Measurements from ENCODE around the gene RNF112. TPM values are rescaled to one million over a fixed set of nuclear protein-coding genes. Genes with fewer than 3 reads are reported as not detected.

RNF112 gene
- total RNA-seq, 1 experiment from 2014 or later: 0.10 TPM

GRCh38 chr17:19449656-19450055 is 38.6 kb downstream of the RNF112 start:
- no peak for ATAC-seq
- no TSS peak for BruUV-seq (replicated peaks)
- ChIA-PET CTCF (interaction anchor here (1.3 kb wide), 1 partner anchor 87 kb away, joined by 3 read pairs; the partner anchor contains the start of gene B9D1), POLR2A (no interaction called here)
- no peak overlapping the region for H3K4me3 ChIP-seq (ENCODE audit: low read depth in 2 of 2, low read length in 2 of 2)
- no peaks in the 10 kb centered on the region for H3K36me3 ChIP-seq (ENCODE audit: control insufficient read depth, insufficient read depth, low read length)
- no peak overlapping the region for H3K27ac ChIP-seq (ENCODE audit: low read length)
- DNase-seq (ENCODE audit: low read depth, low spot score): no peak
- TF ChIP-seq CTCF (IDR thresholded peaks at IDR 0.05): no peak
- no peak for TF ChIP-seq TCF7L2 (IDR thresholded peaks at IDR 0.05; ENCODE audit: low read depth, low read length)
- TF ChIP-seq SIN3A (IDR thresholded peaks at IDR 0.05; ENCODE audit: borderline replicate concordance, insufficient read depth, low read depth, low read length): no peak
- no peak for TF ChIP-seq REST (IDR thresholded peaks at IDR 0.05; ENCODE audit: insufficient read depth in 1 of 2, low read depth in 2 of 2, low read length in 1 of 2)
- TF ChIP-seq POLR2AphosphoS5 (IDR thresholded peaks at IDR 0.05; ENCODE audit: low read depth, low read length): no peak
- intact Hi-C loops (cut with micrococcal nuclease; ENCODE audit: unreplicated experiment): loop anchor here (5.0 kb wide), 1 partner anchor 72 kb away; the partner anchor contains the start of gene MAPK7
- no peaks in the 10 kb centered on the region; the same call in 1 of the 2 replicates for H3K27me3 ChIP-seq (ENCODE audit: control insufficient read depth, insufficient read depth, low read length)
- H3K9me3 ChIP-seq (ENCODE audit: control insufficient read depth, insufficient read depth, low read depth, low read length): no peaks in the 10 kb centered on the region
- in situ Hi-C loops (cut with HindIII; ENCODE audit: low pct_unique_long_range_greater_than_20kb, low sequenced_read_pairs): no loop called here
- peaks cover 3% of the 10 kb centered on the region; the same call in 1 of the 2 replicates for H3K4me1 ChIP-seq (ENCODE audit: control insufficient read depth, insufficient read depth, low read length)

GRCh38 chr17:19453296-19453695 is 42.3 kb downstream of the RNF112 start:
- BruUV-seq (replicated peaks): no TSS peak
- Histone ChIP-seq H3K9me3 (ENCODE audit: control insufficient read depth, insufficient read depth, low read depth, low read length) (no peaks in the 10 kb centered on the region), H3K27ac (ENCODE audit: low read length) (no peak overlapping the region), H3K4me3 (ENCODE audit: low read depth in 2 of 2, low read length in 2 of 2) (no peak overlapping the region), H3K4me1 (ENCODE audit: control insufficient read depth, insufficient read depth, low read length) (peaks cover 3% of the 10 kb centered on the region; the same call in 1 of the 2 replicates), H3K36me3 (ENCODE audit: control insufficient read depth, insufficient read depth, low read length) (no peaks in the 10 kb centered on the region), H3K27me3 (ENCODE audit: control insufficient read depth, insufficient read depth, low read length) (no peaks in the 10 kb centered on the region; the same call in 1 of the 2 replicates)
- ATAC-seq (no peak), DNase-seq (ENCODE audit: low read depth, low spot score) (no peak)
- ChIA-PET CTCF (no interaction called here), POLR2A (no interaction called here)
- in situ Hi-C loops (cut with HindIII; ENCODE audit: low pct_unique_long_range_greater_than_20kb, low sequenced_read_pairs): no loop called here
- TF ChIP-seq POLR2AphosphoS5 (IDR thresholded peaks at IDR 0.05; ENCODE audit: low read depth, low read length): no peak
- no peak for TF ChIP-seq TCF7L2 (IDR thresholded peaks at IDR 0.05; ENCODE audit: low read depth, low read length)
- TF ChIP-seq SIN3A (IDR thresholded peaks at IDR 0.05; ENCODE audit: borderline replicate concordance, insufficient read depth, low read depth, low read length): no peak
- no peak for TF ChIP-seq CTCF (IDR thresholded peaks at IDR 0.05)
- TF ChIP-seq REST (IDR thresholded peaks at IDR 0.05; ENCODE audit: insufficient read depth in 1 of 2, low read depth in 2 of 2, low read length in 1 of 2): no peak
- intact Hi-C loops (cut with micrococcal nuclease; ENCODE audit: unreplicated experiment): no loop called here
